SK-MEL-5 (cell line): ENCODE data around the gene MUCL3. TPM values are rescaled to one million over a fixed set of nuclear protein-coding genes. Genes with fewer than 3 reads are reported as not detected.
"Not testable (repeated sequence)": the region's sequence is repeated elsewhere in the genome, so short reads cannot be mapped to it uniquely, and the experiment has no call there.

ENCODE experiments used
- DNase-seq: peaks from one replicate; pipeline ENCODE4 v3.0.0-alpha.2; 2016; ENCODE audit warnings: low read depth, low spot score
- in situ Hi-C: cut with HindIII; loops from 2 replicates; pipeline ENCODE4 v1.10.0; 2016; ENCODE audit warnings: low sequenced_read_pairs, high pct_unique_total_duplicates, low pct_unique_long_range_greater_than_20kb
- polyA plus RNA-seq, 2 experiments: library from polyadenylated mRNA; depleted of rRNA; stranded (reverse); fragments of >200 nt; gene quantifications; 2 replicates each; pipeline ENCODE4 v1.2.3, GENCODE V29; 2015
- total RNA-seq: library from RNA; depleted of rRNA; stranded (reverse); fragments of >200 nt; shearing (Covaris generic); gene quantifications from 2 replicates; pipeline ENCODE4 v1.2.3, GENCODE V29; 2014; rRNA removed

The MUCL3 gene
- total RNA-seq: not detected in 2 replicates
- not detected in 2 replicates for polyA plus RNA-seq (2015; cell fraction: cytosol; rRNA removed)
- polyA plus RNA-seq (2015; cell fraction: nucleus; rRNA removed): not detected in 2 replicates

GRCh38 chr6:30940361-30940986 is at the start of gene MUCL3:
TSS of gene MUCL3 (plus strand) at chr6:30940973. CDS start at chr6:30941000, 27 bp downstream.
- no peak for DNase-seq
- in situ Hi-C loops: no loop called here

GRCh38 chr6:30891450-30891723 is 49.4 kb upstream of the MUCL3 start:
- DNase-seq: no peak
- in situ Hi-C loops: no loop called here

GRCh38 chr6:30891816-30892538 is 48.8 kb upstream of the MUCL3 start:
- no peak for DNase-seq
- in situ Hi-C loops: no loop called here

GRCh38 chr6:30893001-30893591 is 47.7 kb upstream of the MUCL3 start:
- in situ Hi-C loops: no loop called here
- no peak for DNase-seq

- in situ Hi-C loops: no loop called here
- no peak for DNase-seq
Measured at GRCh38 chr6:30893666-30894065, 47.1 kb upstream of the MUCL3 start.

GRCh38 chr6:30894381-30894780 is 46.4 kb upstream of the MUCL3 start:
- no peak for DNase-seq
- in situ Hi-C loops: no loop called here

GRCh38 chr6:30894935-30895334 is 45.8 kb upstream of the MUCL3 start:
- DNase-seq: no peak

GRCh38 chr6:30895343-30895742 is 45.4 kb upstream of the MUCL3 start:
- DNase-seq: no peak
- in situ Hi-C loops: no loop called here

More at GRCh38 chr6:30894935-30895334, 45.8 kb upstream of the MUCL3 start:
- in situ Hi-C loops: no loop called here

- in situ Hi-C loops: no loop called here
- no peak for DNase-seq
Measured at GRCh38 chr6:30896541-30896940, 44.2 kb upstream of the MUCL3 start.

GRCh38 chr6:30897882-30898281 is 42.9 kb upstream of the MUCL3 start:
- in situ Hi-C loops: no loop called here
- no peak for DNase-seq

GRCh38 chr6:30898750-30899360 is 41.9 kb upstream of the MUCL3 start:
- DNase-seq: no peak
- in situ Hi-C loops: no loop called here

GRCh38 chr6:30900863-30901417 is 39.8 kb upstream of the MUCL3 start:
- in situ Hi-C loops: no loop called here
- DNase-seq: no peak

- in situ Hi-C loops: no loop called here
- DNase-seq: no peak
Measured at GRCh38 chr6:30901436-30901835, 39.3 kb upstream of the MUCL3 start.

- in situ Hi-C loops, DNase-seq: not testable (repeated sequence)
Measured at GRCh38 chr6:30902196-30902595, 38.6 kb upstream of the MUCL3 start.

GRCh38 chr6:30902709-30903108 is 38.1 kb upstream of the MUCL3 start:
- in situ Hi-C loops: no loop called here
- DNase-seq: no peak

GRCh38 chr6:30903236-30903635 is 37.5 kb upstream of the MUCL3 start:
- in situ Hi-C loops: no loop called here
- DNase-seq: no peak

- in situ Hi-C loops: not testable (repeated sequence)
Measured at GRCh38 chr6:30907290-30907757, 33.4 kb upstream of the MUCL3 start.

More at GRCh38 chr6:30907290-30907757, 33.4 kb upstream of the MUCL3 start:
- not testable (repeated sequence) for DNase-seq
